GM15510 (cell line): ENCODE results near the gene TINCR.

Experiments
- POLR2A ChIP-seq: IDR thresholded peaks from 3 replicates; pipeline ENCODE4 v1.6.1; 2011; ENCODE audit warnings: borderline replicate concordance; ENCODE audit not compliant: insufficient read length; ENCODE audit errors: extremely low read depth

The TINCR gene

GRCh38 chr19:5519076-5519475 lies 48.7 kb downstream of the TINCR start:
- no peak for TF ChIP-seq POLR2A

GRCh38 chr19:5515737-5516136 lies 52.0 kb downstream of the TINCR start:
- TF ChIP-seq POLR2A: no peak

- TF ChIP-seq POLR2A: no peak
Measured at GRCh38 chr19:5514001-5514400, 53.8 kb downstream of the TINCR start.

GRCh38 chr19:5512715-5513114 lies 55.0 kb downstream of the TINCR start:
- no peak for TF ChIP-seq POLR2A
